ENCODE data around the gene ATG16L1.

DNA sequence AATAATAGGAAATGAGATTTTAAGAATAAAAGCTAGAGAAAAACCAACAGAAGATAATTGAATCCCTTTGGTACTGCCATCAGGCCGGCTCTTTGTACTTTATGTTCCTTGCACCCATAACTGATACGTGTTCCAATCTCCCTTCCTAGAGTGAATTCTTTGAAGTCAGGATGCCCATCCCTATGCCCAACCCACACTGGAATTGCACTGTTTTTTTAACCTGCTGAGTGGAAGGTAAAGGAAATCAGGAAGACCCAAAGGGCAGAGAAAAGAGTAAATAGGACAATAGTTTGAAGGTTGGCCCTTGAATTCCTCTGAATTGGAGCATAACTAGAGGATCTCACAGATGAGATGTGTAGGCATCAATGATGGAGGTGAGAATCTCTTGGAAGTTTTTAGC is 4.4 kb upstream of the ATG16L1 start:
- TF ChIP-seq, protein P1, sequence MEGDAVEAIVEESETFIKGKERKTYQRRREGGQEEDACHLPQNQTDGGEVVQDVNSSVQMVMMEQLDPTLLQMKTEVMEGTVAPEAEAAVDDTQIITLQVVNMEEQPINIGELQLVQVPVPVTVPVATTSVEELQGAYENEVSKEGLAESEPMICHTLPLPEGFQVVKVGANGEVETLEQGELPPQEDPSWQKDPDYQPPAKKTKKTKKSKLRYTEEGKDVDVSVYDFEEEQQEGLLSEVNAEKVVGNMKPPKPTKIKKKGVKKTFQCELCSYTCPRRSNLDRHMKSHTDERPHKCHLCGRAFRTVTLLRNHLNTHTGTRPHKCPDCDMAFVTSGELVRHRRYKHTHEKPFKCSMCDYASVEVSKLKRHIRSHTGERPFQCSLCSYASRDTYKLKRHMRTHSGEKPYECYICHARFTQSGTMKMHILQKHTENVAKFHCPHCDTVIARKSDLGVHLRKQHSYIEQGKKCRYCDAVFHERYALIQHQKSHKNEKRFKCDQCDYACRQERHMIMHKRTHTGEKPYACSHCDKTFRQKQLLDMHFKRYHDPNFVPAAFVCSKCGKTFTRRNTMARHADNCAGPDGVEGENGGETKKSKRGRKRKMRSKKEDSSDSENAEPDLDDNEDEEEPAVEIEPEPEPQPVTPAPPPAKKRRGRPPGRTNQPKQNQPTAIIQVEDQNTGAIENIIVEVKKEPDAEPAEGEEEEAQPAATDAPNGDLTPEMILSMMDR (IDR thresholded peaks at IDR 0.05 in 4 of 5, conservative IDR thresholded peaks at IDR 0.05 in 1 of 5) = no peak
- TF ChIP-seq POLR2A (IDR thresholded peaks at IDR 0.05) = no peak

Measured in gastrocnemius medialis (tissue), 4 donors.